ENCODE data around the gene TLK1.
A peak's percentile ranks its signal among the peaks of the same experiment; 100 is the strongest.

Gene TLK1

DNA sequence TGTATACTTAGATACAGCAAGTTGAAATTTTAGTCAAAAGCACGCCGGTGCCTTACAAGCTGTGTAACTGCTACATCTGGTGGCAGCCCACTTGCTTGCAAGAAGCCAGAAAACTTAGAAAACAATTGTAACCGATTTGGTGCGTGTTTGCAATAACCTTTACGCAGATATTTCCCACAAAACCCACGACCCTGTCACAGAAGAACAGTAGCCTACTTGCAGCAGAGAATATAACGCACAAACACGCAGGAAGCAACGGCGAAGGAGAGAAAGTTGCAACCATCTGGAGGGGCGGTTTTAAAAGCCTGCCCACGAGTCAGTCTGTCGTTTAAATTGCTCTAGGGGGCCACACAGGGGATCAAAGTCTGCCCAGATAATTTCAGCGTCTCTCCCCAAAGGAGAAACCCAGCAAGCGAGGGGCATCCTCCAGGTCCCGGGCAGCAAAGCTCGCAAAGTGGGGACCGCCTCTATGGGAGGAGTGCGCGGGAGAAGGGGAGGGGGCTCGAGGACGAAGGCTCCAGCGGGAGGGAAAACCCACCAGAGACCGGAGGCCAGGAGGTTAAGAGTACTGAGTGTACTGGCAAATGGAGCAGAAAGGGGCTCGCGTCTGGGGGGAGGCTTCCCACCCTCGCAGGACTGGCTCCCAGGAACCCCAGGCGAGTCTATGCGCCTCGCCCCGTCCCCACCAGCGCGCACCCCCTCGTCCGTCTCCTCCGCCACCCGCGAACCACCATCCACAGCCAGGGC lies 1.1 kb downstream of the TLK1 start:
- peak overlapping the region; percentile 98 for H3K27ac ChIP-seq
- TF ChIP-seq, protein P1, sequence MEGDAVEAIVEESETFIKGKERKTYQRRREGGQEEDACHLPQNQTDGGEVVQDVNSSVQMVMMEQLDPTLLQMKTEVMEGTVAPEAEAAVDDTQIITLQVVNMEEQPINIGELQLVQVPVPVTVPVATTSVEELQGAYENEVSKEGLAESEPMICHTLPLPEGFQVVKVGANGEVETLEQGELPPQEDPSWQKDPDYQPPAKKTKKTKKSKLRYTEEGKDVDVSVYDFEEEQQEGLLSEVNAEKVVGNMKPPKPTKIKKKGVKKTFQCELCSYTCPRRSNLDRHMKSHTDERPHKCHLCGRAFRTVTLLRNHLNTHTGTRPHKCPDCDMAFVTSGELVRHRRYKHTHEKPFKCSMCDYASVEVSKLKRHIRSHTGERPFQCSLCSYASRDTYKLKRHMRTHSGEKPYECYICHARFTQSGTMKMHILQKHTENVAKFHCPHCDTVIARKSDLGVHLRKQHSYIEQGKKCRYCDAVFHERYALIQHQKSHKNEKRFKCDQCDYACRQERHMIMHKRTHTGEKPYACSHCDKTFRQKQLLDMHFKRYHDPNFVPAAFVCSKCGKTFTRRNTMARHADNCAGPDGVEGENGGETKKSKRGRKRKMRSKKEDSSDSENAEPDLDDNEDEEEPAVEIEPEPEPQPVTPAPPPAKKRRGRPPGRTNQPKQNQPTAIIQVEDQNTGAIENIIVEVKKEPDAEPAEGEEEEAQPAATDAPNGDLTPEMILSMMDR (conservative IDR thresholded peaks at IDR 0.05) = peak; percentile 77

DNA sequence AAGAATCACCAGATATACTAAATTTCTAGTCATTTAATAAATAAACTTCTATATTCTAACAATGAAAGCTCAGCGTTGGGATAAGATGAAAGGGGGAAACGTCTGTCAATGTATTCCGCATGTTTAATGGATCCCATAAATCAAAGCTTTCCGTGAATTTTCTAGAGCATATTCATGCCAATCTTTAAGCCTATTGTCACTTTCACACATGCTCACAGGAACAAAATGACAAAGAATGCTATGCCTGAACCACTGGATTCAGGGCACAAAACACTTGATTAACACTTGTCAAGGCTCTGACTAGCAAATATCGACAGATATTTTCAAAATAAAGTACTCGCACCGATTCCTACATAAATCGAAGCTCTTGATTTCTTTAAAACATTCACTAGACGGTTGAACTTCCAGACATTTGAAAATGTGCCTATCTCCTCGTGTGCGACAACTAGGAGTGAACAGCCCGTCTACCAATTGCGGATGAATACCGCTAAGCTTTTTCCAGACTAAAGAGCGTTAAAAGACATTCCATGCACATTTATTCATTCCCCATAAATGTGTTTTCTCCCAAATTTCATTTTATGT lies 1.8 kb downstream of the TLK1 start:
- peak overlapping the region; percentile 98 for H3K27ac ChIP-seq
- TF ChIP-seq, protein P1 (conservative IDR thresholded peaks at IDR 0.05) = no peak

DNA sequence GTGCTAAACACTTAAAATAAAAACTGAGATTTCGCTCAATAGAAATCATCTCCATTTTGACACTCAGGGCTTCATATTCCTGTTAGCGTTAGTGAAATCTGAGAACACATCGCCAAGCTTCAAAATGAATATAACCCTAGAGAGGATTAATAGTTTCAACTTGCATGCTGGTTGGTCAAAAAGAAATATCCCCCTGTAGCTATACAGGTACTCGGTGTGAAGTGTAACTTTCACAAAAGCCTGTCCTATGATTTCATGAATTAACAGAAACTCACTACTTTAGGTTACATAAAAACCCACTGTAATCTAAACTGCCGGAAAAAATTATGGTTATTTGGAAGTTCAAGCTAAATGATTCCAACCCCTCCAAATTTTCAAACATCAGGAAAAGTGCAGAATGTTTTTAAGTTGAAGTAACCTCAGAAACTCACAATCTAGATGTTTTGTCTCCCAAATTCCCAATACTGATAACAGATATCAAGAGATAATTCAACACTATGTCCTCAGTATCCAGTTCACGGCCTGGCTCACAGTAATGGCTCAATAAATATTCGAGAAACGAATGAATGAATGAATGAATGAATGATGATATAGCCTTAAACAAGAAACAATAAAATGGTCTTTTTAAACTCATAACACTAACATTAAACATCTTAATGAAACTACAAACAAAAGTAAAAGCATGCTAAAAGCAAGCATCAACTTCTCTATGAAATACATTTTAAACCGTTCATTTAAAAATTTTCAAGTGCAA lies 2.5 kb downstream of the TLK1 start:
- peak overlapping the region; percentile 98 for H3K27ac ChIP-seq

DNA sequence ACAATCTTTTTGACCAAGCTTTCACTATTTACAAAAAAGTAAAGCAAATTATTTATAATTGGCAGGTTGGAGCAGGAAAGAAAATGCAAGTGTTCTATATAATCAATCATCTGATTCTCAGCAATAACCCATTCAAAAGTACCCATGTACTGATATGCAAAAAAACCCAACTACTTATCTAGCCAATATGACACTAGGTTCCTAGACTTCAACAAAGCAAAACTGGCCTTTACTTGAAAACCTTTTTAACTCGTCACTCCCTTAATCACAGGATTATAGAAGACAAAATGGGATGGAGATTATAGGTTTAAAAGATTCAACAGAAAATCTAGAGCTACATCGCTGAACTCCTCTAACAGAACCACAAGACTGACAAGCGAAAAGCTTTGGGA lies 3.6 kb downstream of the TLK1 start:
- TF ChIP-seq, protein P1 (conservative IDR thresholded peaks at IDR 0.05) = no peak
- no peak overlapping the region for H3K27ac ChIP-seq

More for the DNA sequence above, 2.5 kb downstream of the TLK1 start:
- TF ChIP-seq, protein P1 (conservative IDR thresholded peaks at IDR 0.05) = no peak

DNA sequence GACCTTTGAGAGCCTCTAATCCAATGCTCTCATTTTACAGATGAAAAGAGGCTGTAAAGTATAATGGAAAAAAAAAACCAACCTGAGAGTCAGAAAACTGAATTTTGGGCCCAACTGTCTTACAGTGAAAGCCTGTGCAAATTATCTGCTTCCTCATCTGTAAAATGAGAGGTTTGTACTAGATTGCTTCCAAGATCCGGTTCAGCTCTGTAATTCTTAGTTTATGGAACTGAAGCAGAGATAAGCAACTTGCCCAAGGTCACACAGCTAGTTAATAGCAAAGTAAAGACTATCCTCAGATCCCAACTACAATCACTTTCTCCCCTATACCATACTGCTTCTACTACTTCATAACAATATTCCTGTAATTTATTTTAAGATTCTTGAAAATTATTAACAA lies 6.3 kb downstream of the TLK1 start:
- peak overlapping the region; percentile 84 for H3K27ac ChIP-seq
- TF ChIP-seq, protein P1 (conservative IDR thresholded peaks at IDR 0.05) = no peak

DNA sequence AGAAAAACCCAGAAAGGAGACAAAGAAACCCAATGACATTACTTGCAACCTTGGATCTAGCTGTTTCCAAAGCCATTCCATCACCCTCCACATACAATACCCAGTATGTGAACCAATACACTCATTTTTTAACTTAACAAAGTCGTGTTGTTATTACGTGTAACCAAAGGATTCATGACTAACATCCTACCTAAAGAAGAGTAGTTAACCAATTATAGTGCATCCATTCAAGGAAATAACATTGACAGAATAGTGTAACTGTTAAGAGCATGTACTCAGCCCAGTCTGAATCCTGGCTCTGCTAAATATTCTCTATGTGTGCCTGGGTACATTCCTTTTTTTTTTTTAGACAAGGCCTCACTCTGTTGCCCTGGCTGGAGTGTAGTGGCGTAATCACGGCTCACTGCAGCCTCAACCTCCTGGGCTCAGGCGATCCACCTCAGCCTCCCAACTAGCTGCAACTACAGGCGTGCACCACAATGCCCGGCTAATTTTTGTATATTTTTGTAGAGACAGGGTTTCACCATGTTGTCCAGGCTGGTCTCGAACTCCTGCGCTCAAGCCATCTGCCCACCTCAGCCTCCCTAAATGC lies 9.9 kb downstream of the TLK1 start:
- TF ChIP-seq, protein P1 (conservative IDR thresholded peaks at IDR 0.05) = no peak
- H3K27ac ChIP-seq = no peak overlapping the region
